Prostate gland (tissue), 2 donors: ENCODE results near the gene GRAMD1B.

ENCODE experiments used
- CTCF ChIP-seq, 4 experiments: fragments of 200-600 bp in 2 of 4; fragments of 450-650 bp in 2 of 4; sonication (generic) in 2 of 4; IDR thresholded peaks; 1 replicate in 3 of 4; 2 replicates in 1 of 4; pipeline ENCODE4 v1.5.1; 2016 to 2019; ENCODE audit warnings: antibody characterized with exemption in 4 of 4, mild to moderate bottlenecking in 2 of 4, moderate library complexity in 2 of 4
- POLR2A ChIP-seq: fragments of 450-650 bp; IDR thresholded peaks from one replicate; pipeline ENCODE4 v1.6.1; 2016; ENCODE audit warnings: antibody characterized with exemption, mild to moderate bottlenecking

- TF ChIP-seq CTCF (IDR thresholded peaks at IDR 0.05) (no peak), POLR2A (no peak)
Measured at GRCh38 chr11:123527947-123528346, 97.9 kb downstream of the GRAMD1B start.
